Breast epithelium (tissue), 4 donors: Measurements from ENCODE around the gene TRPM3. TPM values are rescaled to one million over a fixed set of nuclear protein-coding genes. Genes with fewer than 3 reads are reported as not detected.

ENCODE experiments used
- DNase-seq, 2 donors: peaks; one replicate each; pipeline ENCODE4 v3.0.0-alpha.2; 2019; ENCODE audit warnings: low spot score in 2 of 2
- H3K27ac ChIP-seq, 2 donors: fragments of 200-600 bp; sonication (generic) in 1 of 2; one replicate each; pipeline ENCODE4 v1.5.1; 2016 to 2019; ENCODE audit warnings: mild to moderate bottlenecking in 1 of 2
- H3K27me3 ChIP-seq, 2 donors: fragments of 200-600 bp; sonication (generic) in 1 of 2; one replicate each; pipeline versions ENCODE4 v1.5.1 to v1.6.0; 2017 to 2019; ENCODE audit warnings: control low read depth in 1 of 2, mild to moderate bottlenecking in 1 of 2
- H3K36me3 ChIP-seq: fragments of 200-600 bp; one replicate; pipeline ENCODE4 v1.5.1; 2019
- H3K4me1 ChIP-seq, 2 donors: fragments of 200-600 bp; sonication (generic); one replicate each; pipeline ENCODE4 v1.5.1; 2016 to 2019; ENCODE audit warnings: control low read depth in 1 of 2
- H3K4me3 ChIP-seq, 3 donors: fragments of 200-600 bp; sonication (generic); 1 replicate in 2 of 3; 2 replicates in 1 of 3; pipeline ENCODE4 v1.5.1; 2016 to 2019; ENCODE audit warnings: mild to moderate bottlenecking in 3 of 3, moderate library complexity in 2 of 3
- H3K9me3 ChIP-seq, 2 donors: fragments of 200-600 bp; sonication (generic) in 1 of 2; one replicate each; pipeline ENCODE4 v1.5.1; 2016 to 2019; ENCODE audit warnings: control low read depth in 1 of 2
- POLR2A ChIP-seq: fragments of 450-650 bp; IDR thresholded peaks from one replicate; pipeline ENCODE4 v1.6.1; 2016; ENCODE audit warnings: antibody characterized with exemption, mild to moderate bottlenecking, moderate library complexity
- POLR2AphosphoS5 ChIP-seq, 3 donors: sonication (generic); formaldehyde crosslinking; IDR thresholded peaks; one replicate each; pipeline ENCODE4 v1.6.1; 2017; ENCODE audit warnings: antibody characterized with exemption in 3 of 3
- intact Hi-C: fragments of 100-400 bp; cut with DNase I; formaldehyde crosslinking; loops from one replicate; pipeline ENCODE4 v1.15.1; 2023; ENCODE audit warnings: low total_unique reads
- total RNA-seq, 3 donors: library from RNA; depleted of rRNA; stranded (reverse); fragments of >200 nt; gene quantifications; one replicate each; pipeline ENCODE4 v1.1.0, GENCODE V29; 2016
- TF ChIP-seq, protein P1 (sequence below), 3 donors: fragments of 450-650 bp; IDR thresholded peaks; one replicate each; pipeline ENCODE4 v1.5.1; 2016 to 2017; ENCODE audit warnings: antibody characterized with exemption in 3 of 3, mild to moderate bottlenecking in 3 of 3, moderate library complexity in 3 of 3

Gene TRPM3
- total RNA-seq, 3 donors from 2014 or later = 0.33 to 0.88 (median 0.64) TPM

DNA sequence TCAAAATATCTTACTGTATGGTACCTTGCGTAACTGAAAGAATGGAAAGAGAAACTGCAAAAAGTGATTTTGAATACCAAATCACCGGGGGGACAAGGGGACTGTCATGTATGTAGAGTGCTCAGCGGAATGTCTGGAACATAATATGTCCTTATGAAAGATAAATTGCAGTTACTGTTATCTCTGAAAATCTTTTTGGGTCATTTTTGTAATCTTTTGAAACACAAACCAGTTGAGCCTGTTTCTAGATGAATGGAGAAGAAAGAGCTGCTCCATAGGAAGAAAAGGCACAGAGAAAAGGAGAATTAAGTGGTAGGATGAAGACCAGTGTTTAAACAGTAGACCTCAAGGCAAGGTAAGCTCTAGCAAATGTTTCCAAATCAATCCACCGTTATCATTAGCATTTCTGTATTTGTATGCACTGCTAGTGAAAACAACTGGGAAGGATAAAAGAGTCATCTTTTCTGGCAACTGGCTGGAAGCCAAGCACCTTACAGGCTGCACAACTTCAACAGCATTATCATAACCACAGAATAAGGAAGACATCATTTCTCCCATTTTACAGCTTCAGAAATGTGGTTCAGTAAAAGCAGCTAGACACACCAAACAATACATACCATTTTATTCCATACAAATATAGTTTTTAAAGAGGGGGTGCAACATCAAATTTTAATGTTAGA, 158.5 kb downstream of the TRPM3 start:
- Histone ChIP-seq H3K27me3 (no peaks in the 10 kb centered on the region), H3K4me3 (no peak overlapping the region), H3K36me3 (no peaks in the 10 kb centered on the region), H3K9me3 (no peaks in the 10 kb centered on the region), H3K4me1 (no peaks in the 10 kb centered on the region), H3K27ac (no peak overlapping the region)
- intact Hi-C loops = no loop called here
- TF ChIP-seq, protein P1, sequence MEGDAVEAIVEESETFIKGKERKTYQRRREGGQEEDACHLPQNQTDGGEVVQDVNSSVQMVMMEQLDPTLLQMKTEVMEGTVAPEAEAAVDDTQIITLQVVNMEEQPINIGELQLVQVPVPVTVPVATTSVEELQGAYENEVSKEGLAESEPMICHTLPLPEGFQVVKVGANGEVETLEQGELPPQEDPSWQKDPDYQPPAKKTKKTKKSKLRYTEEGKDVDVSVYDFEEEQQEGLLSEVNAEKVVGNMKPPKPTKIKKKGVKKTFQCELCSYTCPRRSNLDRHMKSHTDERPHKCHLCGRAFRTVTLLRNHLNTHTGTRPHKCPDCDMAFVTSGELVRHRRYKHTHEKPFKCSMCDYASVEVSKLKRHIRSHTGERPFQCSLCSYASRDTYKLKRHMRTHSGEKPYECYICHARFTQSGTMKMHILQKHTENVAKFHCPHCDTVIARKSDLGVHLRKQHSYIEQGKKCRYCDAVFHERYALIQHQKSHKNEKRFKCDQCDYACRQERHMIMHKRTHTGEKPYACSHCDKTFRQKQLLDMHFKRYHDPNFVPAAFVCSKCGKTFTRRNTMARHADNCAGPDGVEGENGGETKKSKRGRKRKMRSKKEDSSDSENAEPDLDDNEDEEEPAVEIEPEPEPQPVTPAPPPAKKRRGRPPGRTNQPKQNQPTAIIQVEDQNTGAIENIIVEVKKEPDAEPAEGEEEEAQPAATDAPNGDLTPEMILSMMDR (IDR thresholded peaks at IDR 0.05) = no peak
- TF ChIP-seq POLR2A (no peak), POLR2AphosphoS5 (IDR thresholded peaks at IDR 0.05) (no peak)
- DNase-seq = no peak

DNA sequence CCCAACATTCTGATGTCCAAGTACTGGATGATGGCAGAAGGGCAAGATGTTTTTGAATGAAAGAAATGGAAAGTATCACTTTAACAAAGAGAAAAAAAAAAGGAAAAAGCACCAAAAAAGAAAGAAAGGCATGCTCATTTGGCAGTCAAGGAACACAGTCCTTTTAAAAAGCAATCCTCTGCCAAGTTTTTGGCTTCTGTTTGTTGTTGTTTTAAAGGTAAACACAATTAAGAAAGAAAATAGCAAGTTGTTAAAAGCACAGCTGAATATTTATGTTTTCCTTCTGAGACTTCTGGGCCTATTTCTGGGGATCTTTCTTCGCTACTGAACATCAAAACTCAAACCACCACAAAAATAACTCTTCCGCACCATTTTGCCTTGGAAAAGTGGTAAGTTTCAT, 162.1 kb downstream of the TRPM3 start:
- H3K36me3 ChIP-seq = no peaks in the 10 kb centered on the region
- no peak for DNase-seq
- no peaks in the 10 kb centered on the region for H3K27me3 ChIP-seq
- H3K4me1 ChIP-seq = no peaks in the 10 kb centered on the region
- no peaks in the 10 kb centered on the region for H3K9me3 ChIP-seq
- no peak overlapping the region for H3K27ac ChIP-seq
- no peak overlapping the region for H3K4me3 ChIP-seq
- TF ChIP-seq POLR2A = no peak
- TF ChIP-seq, protein P1 (IDR thresholded peaks at IDR 0.05) = no peak
- intact Hi-C loops = no loop called here

DNA sequence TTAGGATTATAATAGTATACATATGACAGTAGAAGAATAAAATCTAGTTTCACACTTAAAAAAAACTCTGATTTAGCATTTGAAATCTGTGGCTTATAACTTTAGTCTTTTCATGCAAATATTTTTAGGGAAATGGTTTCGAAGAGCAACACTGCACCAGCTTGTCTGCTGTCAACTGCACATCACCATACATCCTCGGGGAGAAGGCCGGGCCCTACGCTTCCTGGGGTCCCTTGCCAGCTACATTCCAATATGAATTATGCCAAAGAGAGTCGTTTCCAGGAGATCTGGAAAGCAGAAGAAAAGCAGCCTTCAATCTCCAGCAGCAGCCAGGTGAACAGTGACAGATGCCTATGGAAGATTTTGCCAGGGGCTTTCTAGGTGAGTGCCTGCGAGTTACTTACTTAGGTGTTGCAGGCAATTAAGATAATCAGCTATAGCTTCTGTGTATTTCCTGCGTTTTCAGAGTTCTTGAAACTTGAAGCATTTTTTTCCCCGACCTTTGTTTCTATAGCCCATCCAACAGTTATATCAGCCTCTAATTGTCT, 166.8 kb downstream of the TRPM3 start:
- H3K27ac ChIP-seq = no peak overlapping the region
- intact Hi-C loops = no loop called here

DNA sequence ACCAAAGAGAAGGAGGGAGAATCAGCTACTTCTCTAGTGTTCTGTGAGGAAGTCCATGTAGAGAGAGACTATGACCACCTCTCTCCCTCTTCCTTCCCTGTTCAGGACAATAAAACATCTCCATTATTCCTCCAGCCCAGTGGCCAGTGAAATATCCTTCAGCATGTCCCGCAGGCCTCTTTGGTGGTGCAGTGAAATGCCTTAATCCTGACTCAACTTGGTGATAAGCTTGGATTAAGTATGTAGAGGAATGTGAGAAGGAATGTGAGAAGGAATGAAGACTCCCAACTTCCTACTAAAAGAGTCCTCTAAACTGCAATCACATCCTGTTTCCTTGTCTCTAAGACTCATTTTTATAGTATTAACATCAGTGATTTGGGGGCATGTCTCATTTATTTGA, 167.3 kb downstream of the TRPM3 start:
- intact Hi-C loops = no loop called here
- no peaks in the 10 kb centered on the region for H3K4me1 ChIP-seq
- no peak overlapping the region for H3K27ac ChIP-seq
- H3K36me3 ChIP-seq = no peaks in the 10 kb centered on the region
- TF ChIP-seq, protein P1 (IDR thresholded peaks at IDR 0.05) = no peak
- TF ChIP-seq POLR2AphosphoS5 (IDR thresholded peaks at IDR 0.05) (no peak), POLR2A (no peak)
- no peak overlapping the region for H3K4me3 ChIP-seq
- H3K27me3 ChIP-seq = no peaks in the 10 kb centered on the region
- no peaks in the 10 kb centered on the region for H3K9me3 ChIP-seq
- no peak for DNase-seq

More for the DNA sequence above, 166.8 kb downstream of the TRPM3 start:
- TF ChIP-seq, protein P1 (IDR thresholded peaks at IDR 0.05) = no peak
- no peak for TF ChIP-seq POLR2A
- TF ChIP-seq POLR2AphosphoS5 (IDR thresholded peaks at IDR 0.05) = no peak
- DNase-seq = no peak
- no peaks in the 10 kb centered on the region for H3K27me3 ChIP-seq
- no peaks in the 10 kb centered on the region for H3K9me3 ChIP-seq
- no peak overlapping the region for H3K4me3 ChIP-seq
- no peaks in the 10 kb centered on the region for H3K36me3 ChIP-seq
- no peaks in the 10 kb centered on the region for H3K4me1 ChIP-seq
